Aorta (tissue), 5 donors: Measurements from ENCODE around the gene SEC14L6. TPM values are rescaled to one million over a fixed set of nuclear protein-coding genes. Genes with fewer than 3 reads are reported as not detected.

Experiments
- ATAC-seq: fragments of 200-7000 bp; cut with Tn5 transposase; one replicate; pipeline ENCODE4 v1.9.1; 2022; ENCODE audit warnings: moderate library complexity; ENCODE audit not compliant: low FRiP score
- DNase-seq, 2 donors: peaks; one replicate each; pipeline ENCODE4 v3.0.0-alpha.2; 2020
- H3K27ac ChIP-seq, 2 donors: one replicate each; pipeline ENCODE4 v1.5.1; 2013; ENCODE audit warnings: low read length in 2 of 2, mild to moderate bottlenecking in 2 of 2, moderate library complexity in 2 of 2, control low read depth in 1 of 2, inconsistent platforms in 1 of 2, low read depth in 1 of 2
- H3K27me3 ChIP-seq, 2 donors: one replicate each; pipeline ENCODE4 v1.6.1; 2013; ENCODE audit warnings: control low read depth in 1 of 2, low read length in 1 of 2, mild to moderate bottlenecking in 1 of 2, moderate library complexity in 1 of 2; ENCODE audit not compliant: insufficient read depth in 2 of 2, control insufficient read depth in 1 of 2
- H3K36me3 ChIP-seq, 2 donors: one replicate each; pipeline ENCODE4 v1.6.1; 2013; ENCODE audit warnings: control low read depth in 1 of 2, low read length in 1 of 2, mild to moderate bottlenecking in 1 of 2; ENCODE audit not compliant: insufficient read depth in 2 of 2, control insufficient read depth in 1 of 2
- H3K4me1 ChIP-seq, 2 donors: one replicate each; pipeline ENCODE4 v1.6.1; 2013; ENCODE audit warnings: low read length in 2 of 2, control low read depth in 1 of 2, mild to moderate bottlenecking in 1 of 2, moderate library complexity in 1 of 2; ENCODE audit not compliant: insufficient read depth in 2 of 2, control insufficient read depth in 1 of 2
- H3K4me3 ChIP-seq, 2 donors: one replicate each; pipeline ENCODE4 v1.5.1; 2013; ENCODE audit warnings: low read length in 2 of 2, control low read depth in 1 of 2, mild to moderate bottlenecking in 1 of 2
- H3K9me3 ChIP-seq: one replicate; pipeline ENCODE4 v1.6.1; 2013; ENCODE audit warnings: mild to moderate bottlenecking, low read length; ENCODE audit not compliant: control insufficient read depth
- WGBS, 2 donors: extraction: QIAGEN DNeasy Blood & Tissue Kit; methylation state at CpG; one replicate each; pipeline ENCODE4 v1.1.7; 2013; 5-methylcytosine and 5-hydroxymethylcytosine counted together
- intact Hi-C, 2 donors: fragments of 100-400 bp; cut with DNase I; formaldehyde crosslinking; loops; one replicate each; pipeline versions ENCODE4 v1.14.2 to v1.15.0; 2022
- polyA plus RNA-seq, 2 donors: library from polyadenylated mRNA; stranded (reverse); fragments of 200-250 nt; gene quantifications; one replicate each; pipeline ENCODE4 v1.2.3, GENCODE V29; 2013
- total RNA-seq, 2 donors: library from RNA; stranded (reverse); fragmentation: NEBNext Ultra II Directional; extraction: Animal tissue kit (Norgen Biotek cat#: 25700); gene quantifications; one replicate each; pipeline ENCODE4 v1.2.1, GENCODE V29; 2021
- donor health status: healthy with polysubstance abuse.
- donor health status: Bipolar disorder and iron deficiency.
- donor health status: DM: no; HTN: no; CAD: no.
- donor health status: DM: no; HTN: no; CAD: no.
- donor health status: DM: yes; HTN: yes; CAD: no.

The SEC14L6 gene
- total and polyA plus RNA-seq, 4 donors, result 0.13 to 2.2 (median 1.2) TPM

DNA sequence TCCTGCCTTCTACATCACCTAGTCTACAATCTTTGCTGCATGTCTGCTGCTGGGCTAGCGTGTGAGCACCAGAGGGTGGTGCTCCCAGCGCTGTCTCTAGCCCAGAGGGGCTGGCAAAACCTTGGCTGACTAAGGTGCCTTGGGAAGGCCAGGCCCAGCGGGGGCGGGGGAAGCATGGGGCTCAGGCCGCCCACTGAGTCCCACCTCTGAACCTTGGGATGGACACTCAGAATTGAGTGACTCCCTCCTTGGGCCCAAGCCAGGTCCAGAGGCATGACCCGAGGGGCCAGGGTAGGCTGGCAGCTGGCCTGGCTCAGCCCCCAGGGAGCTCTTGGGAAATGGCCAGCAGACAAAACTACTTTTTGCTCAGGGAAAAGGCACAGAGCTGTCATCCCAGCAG, 35.5 kb upstream of the SEC14L6 start:
- H3K9me3 ChIP-seq, result no peaks in the 10 kb centered on the region
- intact Hi-C loops, result no loop called here
- H3K27ac ChIP-seq, result no peak overlapping the region
- H3K36me3 ChIP-seq, result peaks cover 0 to 19% of the 10 kb centered on the region in 2 donors
- 74 to 75% methylated on average over 6 of the region's 6 CpGs for WGBS, 2 donors
- DNase-seq (no peak), ATAC-seq (no peak)
- no peak overlapping the region for H3K4me3 ChIP-seq
- H3K4me1 ChIP-seq, result no peaks in the 10 kb centered on the region
- no peaks in the 10 kb centered on the region for H3K27me3 ChIP-seq

DNA sequence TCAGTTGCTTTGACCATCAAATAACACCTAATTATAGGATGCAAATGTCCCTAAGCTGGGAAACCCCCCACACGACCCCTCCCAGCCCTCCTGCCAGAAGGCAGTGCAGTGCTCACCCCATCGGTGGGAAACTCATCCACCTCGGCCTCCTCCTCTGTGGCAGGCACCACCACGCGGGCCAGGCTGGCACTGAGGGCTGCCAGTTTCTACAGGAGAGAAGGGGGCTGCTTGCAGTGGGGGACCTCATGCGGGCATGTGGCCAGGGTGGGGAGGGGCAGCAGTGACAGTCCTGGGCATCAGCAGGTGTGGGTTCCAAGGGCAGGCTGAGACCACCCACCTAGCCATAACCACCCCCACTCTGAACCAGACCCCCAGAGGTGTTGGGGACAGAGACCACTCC, 34.4 kb upstream of the SEC14L6 start:
- Histone ChIP-seq H3K4me3 (no peak overlapping the region), H3K4me1 (peaks cover 0 to under 1% of the 10 kb centered on the region in 2 donors), H3K27ac (no peak overlapping the region), H3K27me3 (no peaks in the 10 kb centered on the region), H3K9me3 (no peaks in the 10 kb centered on the region), H3K36me3 (peaks cover 0 to 14% of the 10 kb centered on the region in 2 donors)
- no peak for ATAC-seq
- DNase-seq, result no peak
- intact Hi-C loops, result no loop called here
- 84% methylated on average over 6 of the region's 6 CpGs for WGBS, 2 donors

DNA sequence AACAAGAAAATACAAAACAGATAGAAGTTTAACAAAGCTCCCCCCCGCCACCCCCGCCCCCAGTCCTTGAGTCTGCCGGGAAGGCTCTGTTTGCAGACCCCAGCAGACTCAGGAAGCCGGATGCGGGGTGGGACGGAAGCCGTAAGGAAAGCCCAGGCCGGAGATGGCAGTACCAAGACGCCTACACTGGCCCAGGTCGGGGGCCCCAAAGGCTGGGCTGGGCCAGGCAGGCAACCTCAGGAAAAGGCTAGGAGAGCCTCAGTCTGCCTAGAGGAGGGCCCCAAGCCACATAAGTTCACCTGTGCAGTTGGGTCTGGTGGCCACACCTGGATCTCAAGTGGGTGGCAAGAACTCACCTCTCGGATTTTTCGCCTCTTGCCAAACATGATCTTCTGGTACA, 31.9 kb upstream of the SEC14L6 start:
- peaks cover 0 to 10% of the 10 kb centered on the region in 2 donors for H3K36me3 ChIP-seq
- no peak overlapping the region for H3K27ac ChIP-seq
- H3K27me3 ChIP-seq, result no peaks in the 10 kb centered on the region
- WGBS, 2 donors, result 93 to 94% methylated on average over 12 of the region's 12 CpGs
- peaks cover 0 to 3% of the 10 kb centered on the region in 2 donors for H3K4me1 ChIP-seq
- no peaks in the 10 kb centered on the region for H3K9me3 ChIP-seq
- ATAC-seq (no peak), DNase-seq (no peak)
- no peak overlapping the region for H3K4me3 ChIP-seq
- intact Hi-C loops, result no loop called here

DNA sequence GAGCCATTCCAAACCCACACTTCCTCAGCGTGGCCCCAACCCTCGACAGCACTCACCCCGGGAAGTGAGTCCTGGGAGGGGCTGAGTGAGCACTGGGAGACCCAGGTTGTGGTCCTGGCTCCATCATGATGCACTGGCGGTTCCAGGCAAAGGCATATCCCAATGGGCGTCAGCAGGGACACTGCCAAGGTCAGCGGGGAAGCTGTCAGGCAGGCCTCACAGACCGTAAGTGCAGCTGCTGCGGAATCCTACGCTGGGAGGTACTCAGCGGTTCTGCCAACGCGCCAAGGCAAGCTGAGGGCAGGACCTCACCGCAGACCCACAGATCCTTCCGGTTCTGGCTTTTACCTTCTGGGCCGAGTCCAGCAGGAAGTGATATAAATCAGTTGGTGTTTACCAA, 29.3 kb upstream of the SEC14L6 start:
- Histone ChIP-seq H3K9me3 (no peaks in the 10 kb centered on the region), H3K36me3 (peaks cover 0 to 4% of the 10 kb centered on the region in 2 donors), H3K4me3 (no peak overlapping the region), H3K27ac (peak overlapping the region in 1 of 2 donors; percentile 77), H3K4me1 (peaks cover 0 to 3% of the 10 kb centered on the region in 2 donors), H3K27me3 (no peaks in the 10 kb centered on the region)
- WGBS, 2 donors, result 80 to 85% methylated on average over 15 of the region's 15 CpGs
- ATAC-seq, result no peak
- intact Hi-C loops, result no loop called here
- DNase-seq, result no peak

DNA sequence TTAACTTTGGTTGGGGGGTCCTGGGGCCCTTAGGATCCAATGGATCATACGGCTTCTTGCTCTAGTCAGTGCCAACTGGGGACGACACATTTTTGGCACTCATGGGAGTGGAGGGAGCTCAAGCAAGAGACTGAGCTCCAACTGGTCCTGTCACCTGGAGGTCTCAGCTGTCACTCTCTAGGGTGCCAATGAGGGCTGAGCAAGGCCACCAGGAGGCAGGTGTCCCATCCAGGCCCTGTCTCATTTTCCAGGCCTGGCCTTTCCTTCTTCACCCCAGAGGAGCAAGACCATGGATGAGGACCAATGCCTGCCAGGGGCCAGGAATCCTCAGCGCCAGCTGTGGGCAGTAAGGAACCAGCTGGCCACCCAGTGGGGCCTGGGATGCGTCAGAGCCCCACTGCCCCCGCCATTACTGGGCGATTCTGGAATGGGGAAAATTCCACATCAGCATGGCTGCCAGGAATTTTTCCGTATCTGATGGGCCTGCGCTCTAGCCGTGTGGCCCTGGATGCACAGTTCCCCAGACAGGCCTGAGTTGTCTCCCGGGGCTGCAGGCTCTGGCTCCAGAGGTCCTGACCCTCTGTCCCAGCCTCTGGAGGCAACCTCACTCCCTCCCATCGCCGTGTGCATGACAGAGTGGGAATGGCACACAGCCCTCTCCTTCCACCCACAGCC, 28.6 kb upstream of the SEC14L6 start:
- peak; percentile 72 for ATAC-seq
- H3K36me3 ChIP-seq, result peaks cover 0 to 4% of the 10 kb centered on the region in 2 donors
- H3K4me1 ChIP-seq, result peaks cover 0 to 3% of the 10 kb centered on the region in 2 donors
- intact Hi-C loops, result no loop called here
- peak overlapping the region; percentile 3 to 24 for H3K4me3 ChIP-seq
- peak overlapping the region in 1 of 2 donors; percentile 77 for H3K27ac ChIP-seq
- H3K27me3 ChIP-seq, result no peaks in the 10 kb centered on the region
- peak; percentile 81 to 84 for DNase-seq
- no peaks in the 10 kb centered on the region for H3K9me3 ChIP-seq
- 10 to 16% methylated on average over 12 of the region's 12 CpGs for WGBS, 2 donors

DNA sequence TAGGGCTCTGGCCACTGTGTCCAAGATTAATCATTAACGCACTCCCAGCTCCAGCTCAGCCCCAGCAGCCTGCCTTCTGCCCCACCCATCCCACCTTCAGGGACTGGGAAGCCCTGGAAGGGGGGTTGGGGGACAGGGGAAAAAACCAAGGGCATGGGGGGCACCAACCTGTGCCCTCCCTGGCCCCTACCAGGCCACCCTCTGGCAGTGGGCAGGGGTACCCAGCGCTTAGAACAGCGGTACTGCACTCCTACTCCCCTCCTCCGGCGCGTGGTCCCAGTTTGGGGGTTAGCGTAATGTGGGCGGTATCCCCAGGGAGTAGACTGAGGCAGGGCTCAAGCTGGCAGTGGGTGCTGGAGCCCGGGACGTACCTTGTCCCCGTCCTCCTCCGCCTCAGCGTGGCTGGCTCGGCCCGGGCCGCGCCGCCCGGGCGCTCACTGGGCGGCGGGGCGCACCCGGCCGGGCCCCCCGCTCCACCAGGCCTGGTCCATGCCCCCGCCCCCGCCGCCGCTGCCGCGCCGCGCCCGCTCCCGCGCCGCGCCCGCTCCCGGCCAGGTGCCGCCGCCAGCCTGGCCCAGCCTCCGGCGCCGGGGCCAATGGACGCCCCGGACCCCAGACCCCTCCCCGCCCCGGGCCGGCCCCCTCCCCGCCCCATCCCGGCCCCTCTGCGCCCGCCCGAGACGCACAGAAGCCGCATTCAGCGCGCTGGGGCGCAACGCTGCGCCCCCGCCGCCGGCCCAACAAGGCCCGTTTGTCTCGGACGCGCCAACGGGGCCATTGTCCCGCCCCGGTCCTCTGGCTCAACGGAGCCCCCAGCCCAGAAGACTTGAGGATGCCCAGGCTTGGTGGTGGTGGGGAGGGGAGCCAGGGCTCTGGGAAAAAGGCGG, 27.8 kb upstream of the SEC14L6 start, which contains the start of gene GAL3ST1:
Gene GAL3ST1 (minus strand): TSS at position 571 of the 887 bp plus-strand sequence. CDS start 17,273 bp downstream, outside the sequence.
- ATAC-seq (no peak), DNase-seq (no peak)
- H3K27ac ChIP-seq, result peak within 1 kb of the TSS in 1 of 2 donors; percentile 77

DNA sequence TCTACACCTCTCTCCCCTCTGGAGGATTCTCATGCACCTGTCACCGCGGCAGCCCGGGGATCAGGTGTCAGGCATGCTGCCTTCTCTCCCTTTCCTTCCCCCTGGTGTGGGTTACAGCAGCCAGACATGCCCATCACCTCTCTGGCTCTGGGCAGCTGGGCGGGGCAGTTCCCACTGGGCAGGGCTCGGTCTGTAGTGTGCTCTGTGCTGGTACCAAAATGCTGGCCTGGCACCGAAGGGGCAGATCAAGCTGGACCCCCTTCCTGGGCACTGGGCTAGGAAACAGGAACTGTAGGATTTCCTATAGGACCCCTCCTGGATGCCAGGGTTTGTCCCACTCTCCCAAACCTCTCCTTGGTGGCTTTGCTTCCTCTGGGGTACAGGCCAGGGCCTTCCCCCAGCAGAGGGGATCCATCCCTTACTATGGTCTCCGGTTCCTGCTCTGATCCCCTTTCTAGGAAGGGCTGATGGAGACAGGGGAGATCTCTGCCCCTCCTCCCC, 27.1 kb upstream of the SEC14L6 start:
- ATAC-seq (no peak), DNase-seq (no peak)
- H3K4me3 ChIP-seq, result no peak overlapping the region
- H3K27ac ChIP-seq, result no peak overlapping the region
- H3K9me3 ChIP-seq, result no peaks in the 10 kb centered on the region
- H3K36me3 ChIP-seq, result no peaks in the 10 kb centered on the region
- H3K4me1 ChIP-seq, result peaks cover 0 to 3% of the 10 kb centered on the region in 2 donors
- no peaks in the 10 kb centered on the region for H3K27me3 ChIP-seq
- intact Hi-C loops, result no loop called here
- 60 to 61% methylated on average over 7 of the region's 7 CpGs for WGBS, 2 donors

More for the DNA sequence above, 27.8 kb upstream of the SEC14L6 start, which contains the start of gene GAL3ST1:
- peaks cover 0 to 3% of the 10 kb centered on the region in 2 donors for H3K4me1 ChIP-seq
- WGBS, 2 donors, result 4 to 9% methylated on average over 33 to 75 of the region's 75 CpGs
- no peaks in the 10 kb centered on the region for H3K27me3 ChIP-seq
- H3K36me3 ChIP-seq, result peaks cover 0 to 4% of the 10 kb centered on the region in 2 donors
- H3K9me3 ChIP-seq, result no peaks in the 10 kb centered on the region
- intact Hi-C loops, result no loop called here
- H3K4me3 ChIP-seq, result peak within 1 kb of the TSS; percentile 3 to 24

DNA sequence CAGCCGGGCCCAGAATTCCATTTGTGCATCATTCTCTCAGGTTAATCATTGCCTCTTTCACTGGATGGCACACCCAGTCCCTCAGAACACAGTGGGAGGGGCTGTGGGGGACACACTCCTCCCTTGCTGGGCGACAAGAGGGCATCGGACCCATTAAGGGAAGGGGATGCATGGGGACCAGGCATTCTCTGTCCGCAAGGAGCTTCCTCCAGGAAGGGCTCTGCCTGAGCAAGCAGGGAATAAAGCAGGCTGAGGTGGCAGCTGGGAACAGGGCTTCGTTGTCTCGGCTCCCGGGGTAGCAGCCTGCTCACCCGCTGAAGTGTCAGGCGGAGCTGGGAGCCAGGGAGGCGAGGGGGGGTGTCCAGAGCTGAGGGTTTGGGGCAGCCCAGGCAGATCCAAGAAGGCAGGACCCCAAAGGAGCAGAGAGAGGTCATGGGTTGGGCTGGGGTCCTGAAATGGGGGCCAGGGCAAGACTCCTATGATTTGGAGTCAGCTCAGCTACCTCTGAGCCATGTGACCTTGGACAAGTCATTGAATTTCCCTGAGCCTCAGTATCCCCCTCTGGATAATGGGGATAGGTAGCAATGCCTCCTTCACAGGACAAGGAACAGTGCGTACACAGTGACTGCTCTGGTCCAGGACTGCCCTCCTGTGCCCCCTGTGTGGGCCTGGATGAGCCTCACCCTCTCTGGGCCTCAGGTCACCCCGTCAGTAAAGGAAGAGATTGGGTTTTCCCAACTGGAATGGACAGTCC, 26.5 kb upstream of the SEC14L6 start:
- no peak overlapping the region for H3K27ac ChIP-seq
- H3K36me3 ChIP-seq, result no peaks in the 10 kb centered on the region
- DNase-seq, result no peak
- no peaks in the 10 kb centered on the region for H3K9me3 ChIP-seq
- intact Hi-C loops, result no loop called here
- no peaks in the 10 kb centered on the region for H3K27me3 ChIP-seq
- 38 to 44% methylated on average over 12 of the region's 12 CpGs for WGBS, 2 donors
- no peak for ATAC-seq
- H3K4me1 ChIP-seq, result peaks cover 0 to 3% of the 10 kb centered on the region in 2 donors
- no peak overlapping the region for H3K4me3 ChIP-seq
